GM12878 (cell line): ENCODE data around the gene HSD17B12. TPM values are rescaled to one million over a fixed set of nuclear protein-coding genes. Genes with fewer than 3 reads are reported as not detected.

Experiments
- ATAC-seq: fragments of 200-7000 bp; cut with Tn5 transposase; 3 replicates; pipeline ENCODE4 v1.9.1; 2020; ENCODE audit warnings: mild to moderate bottlenecking, moderate library complexity
- BruUV-seq: library from RNA; stranded (reverse); fragments of 400-500 nt; replicated peaks from 2 replicates; lab custom pipeline; 2021; lab: Mats Ljungman, UMichigan
- CTCF ChIA-PET: fragments of 300-600 bp; sonication (Branson Sonifier 250); formaldehyde crosslinking; extraction: SDS; loops from one replicate; lab custom pipeline; 2021; ENCODE audit warnings: inconsistent platforms; lab: Yijun Ruan, JAX
- POLR2A ChIA-PET: fragments of 350-600 bp; formaldehyde crosslinking; extraction: SDS; loops from one replicate; lab custom pipeline; 2021; ENCODE audit warnings: inconsistent platforms; lab: Charles Lee
- RAD21 ChIA-PET: fragments of 300-600 bp; sonication (Branson Sonifier 250); formaldehyde crosslinking; loops from one replicate; lab custom pipeline; 2023; ENCODE audit warnings: antibody characterized with exemption; ENCODE audit not compliant: unreplicated experiment; lab: Charles Lee
- SMC1A ChIA-PET: fragments of 300-600 bp; sonication (Branson Sonifier 250); formaldehyde crosslinking; loops from one replicate; lab custom pipeline; 2023; ENCODE audit not compliant: unreplicated experiment, uncharacterized antibody; lab: Charles Lee
- DNase-seq: peaks from one replicate; pipeline ENCODE4 v3.0.0-alpha.2; 2011; ENCODE audit warnings: low read depth, low spot score
- FAIRE-seq: peaks from 3 replicates; lab custom pipeline; 2011; peaks lifted over from hg19 to GRCh38; lab: Jason Lieb, UNC
- H2AFZ ChIP-seq: 2 replicates; pipeline ENCODE4 v1.6.0; 2011; ENCODE audit warnings: low read depth, low read length, control low read depth; ENCODE audit not compliant: control insufficient read depth
- H3K27ac ChIP-seq: 2 replicates; pipeline ENCODE4 v1.5.1; 2011; ENCODE audit warnings: control low read depth; ENCODE audit not compliant: control insufficient read depth, insufficient read depth
- H3K27me3 ChIP-seq, 2 experiments: replicated peaks in 1 of 2; 2 replicates each; pipeline versions ENCODE4 v1.6.0 to v1.6.1; 2011; ENCODE audit warnings: low read length in 1 of 2; ENCODE audit not compliant: control insufficient read depth in 2 of 2, insufficient read depth in 2 of 2
- H3K36me3 ChIP-seq, 2 experiments: 2 replicates each; pipeline ENCODE4 v1.5.1; 2011; ENCODE audit warnings: low read length in 1 of 2; ENCODE audit not compliant: control insufficient read depth in 2 of 2, insufficient read depth in 2 of 2
- H3K4me1 ChIP-seq: 2 replicates; pipeline ENCODE4 v1.6.1; 2011; ENCODE audit warnings: mild to moderate bottlenecking, low read length, moderate library complexity, mixed read lengths; ENCODE audit not compliant: control insufficient read depth, insufficient read depth
- H3K4me2 ChIP-seq: 2 replicates; pipeline ENCODE4 v1.6.0; 2011; ENCODE audit warnings: control low read depth; ENCODE audit not compliant: control insufficient read depth, insufficient read depth
- H3K4me3 ChIP-seq: fragments of 200-600 bp; sonication (generic); 2 replicates; pipeline ENCODE4 v1.5.1; 2016
- H3K79me2 ChIP-seq: 2 replicates; pipeline ENCODE4 v1.6.0; 2011; ENCODE audit warnings: low read length; ENCODE audit not compliant: control insufficient read depth, insufficient read depth
- H3K9ac ChIP-seq: 2 replicates; pipeline ENCODE4 v1.8.0; 2011; ENCODE audit warnings: low read length, control low read depth, mixed read lengths; ENCODE audit not compliant: control insufficient read depth, insufficient read depth
- H3K9me3 ChIP-seq: replicated peaks from 3 replicates; pipeline ENCODE4 v1.5.1; 2011; ENCODE audit warnings: mild to moderate bottlenecking, low read length; ENCODE audit not compliant: control insufficient read depth, insufficient read depth
- H4K20me1 ChIP-seq: 2 replicates; pipeline ENCODE4 v1.6.0; 2011; ENCODE audit not compliant: control insufficient read depth, insufficient read depth
- CHD4 ChIP-seq: fragments of 200-600 bp; sonication (generic); IDR thresholded peaks from 2 replicates; pipeline ENCODE4 v1.6.1; 2016; ENCODE audit warnings: mild to moderate bottlenecking
- FOXM1 ChIP-seq: IDR thresholded peaks from 2 replicates; pipeline ENCODE4 v1.6.1; 2012; ENCODE audit warnings: low read depth, mild to moderate bottlenecking, inconsistent platforms, low read length, moderate library complexity
- NR2C2 ChIP-seq: IDR thresholded peaks from 2 replicates; pipeline ENCODE4 v1.6.1; 2011; ENCODE audit warnings: borderline replicate concordance, low read depth; ENCODE audit not compliant: control insufficient read depth, insufficient read length
- STAT3 ChIP-seq: IDR thresholded peaks from 2 replicates; pipeline ENCODE4 v1.6.1; 2011; ENCODE audit warnings: low read depth, low read length, improper control_type of control experiment
- ZBED1 ChIP-seq: IDR thresholded peaks from 2 replicates; pipeline ENCODE4 v1.6.1; 2016; ENCODE audit warnings: borderline replicate concordance
- WGBS: methylation state at CpG from one replicate; pipeline ENCODE4 v1.1.6; 2016; ENCODE audit warnings: low lambda C conversion rate; ENCODE audit not compliant: insufficient replicate concordance, insufficient coverage; ENCODE audit errors: missing lambda C conversion rate; 5-methylcytosine and 5-hydroxymethylcytosine counted together
- in situ Hi-C: fragments of 300-500 bp; cut with MboI; formaldehyde crosslinking; loops from 9 replicates; pipeline ENCODE4 v1.14.3; 2018; ENCODE audit warnings: mixed read lengths
- intact Hi-C: fragments of 100-400 bp; cut with micrococcal nuclease; formaldehyde crosslinking; loops from one replicate; pipeline ENCODE4 v1.14.2; 2022; ENCODE audit not compliant: unreplicated experiment
- polyA plus RNA-seq, 11 experiments: library from polyadenylated mRNA; depleted of rRNA in 4 of 11; unstranded in 6 of 11; stranded (reverse) in 5 of 11; fragments of >200 nt; fragmentation: Nextera tagmentation in 4 of 11; fragmentation: Illumina TruSeq in 1 of 11; extraction: Ambion mirVana in 4 of 11; extraction: Trizol in 1 of 11; gene quantifications; 1 replicate in 1 of 11; 2 replicates in 10 of 11; pipeline versions ENCODE4 v1.2.1 to v1.2.3, GENCODE V29; 2011 to 2016; ENCODE audit warnings: inconsistent platforms in 2 of 11, missing spikeins in 2 of 11, low read depth in 1 of 11
- total RNA-seq, 4 experiments: library from RNA; depleted of rRNA in 3 of 4; stranded (reverse); fragments of >200 nt in 3 of 4; fragmentation: Illumina TruSeq in 1 of 4; extraction: Trizol in 1 of 4; gene quantifications; 2 replicates each; pipeline versions ENCODE4 v1.2.1 to v1.2.3, GENCODE V29; 2013 to 2021
- TF ChIP-seq, protein P1 (sequence below): IDR thresholded peaks from 2 replicates; pipeline ENCODE4 v1.6.1; 2012; ENCODE audit warnings: mild to moderate bottlenecking, low read depth, low read length

Gene HSD17B12
- total and polyA plus RNA-seq, 10 of the 15 experiments (the other 5 are each of a cell fraction or from before 2014, with no cell fraction given) = 23.6 to 88.0 (median 64.7) TPM

DNA sequence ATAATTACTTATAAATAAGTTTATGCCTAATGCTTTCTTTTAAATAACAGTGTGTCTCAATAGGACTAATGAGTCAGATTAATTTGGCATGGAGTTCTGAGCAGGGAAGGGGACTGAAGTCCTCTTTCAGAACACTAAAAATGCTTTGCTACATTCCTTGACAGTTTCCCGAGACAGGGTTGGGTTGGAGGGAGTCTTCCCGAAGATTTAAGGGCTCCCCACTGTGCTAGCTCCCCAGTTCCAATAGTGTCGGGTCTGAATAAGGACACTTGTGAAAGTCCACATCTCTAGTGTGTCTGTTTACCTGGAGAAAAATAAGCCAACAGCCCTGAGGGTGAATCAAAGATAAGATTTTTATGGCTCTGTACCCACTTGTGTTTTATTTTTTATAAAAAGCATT, 41.8 kb upstream of the HSD17B12 start (continued):
- TF ChIP-seq, protein P1, sequence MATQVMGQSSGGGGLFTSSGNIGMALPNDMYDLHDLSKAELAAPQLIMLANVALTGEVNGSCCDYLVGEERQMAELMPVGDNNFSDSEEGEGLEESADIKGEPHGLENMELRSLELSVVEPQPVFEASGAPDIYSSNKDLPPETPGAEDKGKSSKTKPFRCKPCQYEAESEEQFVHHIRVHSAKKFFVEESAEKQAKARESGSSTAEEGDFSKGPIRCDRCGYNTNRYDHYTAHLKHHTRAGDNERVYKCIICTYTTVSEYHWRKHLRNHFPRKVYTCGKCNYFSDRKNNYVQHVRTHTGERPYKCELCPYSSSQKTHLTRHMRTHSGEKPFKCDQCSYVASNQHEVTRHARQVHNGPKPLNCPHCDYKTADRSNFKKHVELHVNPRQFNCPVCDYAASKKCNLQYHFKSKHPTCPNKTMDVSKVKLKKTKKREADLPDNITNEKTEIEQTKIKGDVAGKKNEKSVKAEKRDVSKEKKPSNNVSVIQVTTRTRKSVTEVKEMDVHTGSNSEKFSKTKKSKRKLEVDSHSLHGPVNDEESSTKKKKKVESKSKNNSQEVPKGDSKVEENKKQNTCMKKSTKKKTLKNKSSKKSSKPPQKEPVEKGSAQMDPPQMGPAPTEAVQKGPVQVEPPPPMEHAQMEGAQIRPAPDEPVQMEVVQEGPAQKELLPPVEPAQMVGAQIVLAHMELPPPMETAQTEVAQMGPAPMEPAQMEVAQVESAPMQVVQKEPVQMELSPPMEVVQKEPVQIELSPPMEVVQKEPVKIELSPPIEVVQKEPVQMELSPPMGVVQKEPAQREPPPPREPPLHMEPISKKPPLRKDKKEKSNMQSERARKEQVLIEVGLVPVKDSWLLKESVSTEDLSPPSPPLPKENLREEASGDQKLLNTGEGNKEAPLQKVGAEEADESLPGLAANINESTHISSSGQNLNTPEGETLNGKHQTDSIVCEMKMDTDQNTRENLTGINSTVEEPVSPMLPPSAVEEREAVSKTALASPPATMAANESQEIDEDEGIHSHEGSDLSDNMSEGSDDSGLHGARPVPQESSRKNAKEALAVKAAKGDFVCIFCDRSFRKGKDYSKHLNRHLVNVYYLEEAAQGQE = no peak
- TF ChIP-seq FOXM1 (no peak), ZBED1 (no peak)
- TF ChIP-seq, all 136 proteins: peak for 0

DNA sequence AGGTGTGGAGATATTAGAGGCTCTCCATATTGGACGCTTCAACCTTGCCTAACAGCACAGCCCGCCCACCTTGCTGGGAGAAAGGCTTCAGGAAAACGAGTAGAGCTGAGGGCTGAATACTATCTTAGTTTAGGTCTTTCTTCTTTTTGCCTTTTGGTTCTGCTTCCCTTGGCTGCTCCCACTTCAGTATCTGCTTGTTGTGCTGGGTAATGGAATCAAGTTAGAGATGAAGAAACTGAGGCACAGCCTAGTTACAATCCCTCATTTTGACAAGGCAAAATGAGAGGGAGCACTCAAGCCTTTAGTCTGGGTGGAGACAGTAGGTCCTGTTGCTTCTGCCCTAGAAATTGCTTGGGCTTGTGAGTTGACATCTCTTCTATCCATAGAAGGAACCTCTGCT, 41.3 kb upstream of the HSD17B12 start:
- no peak overlapping the region for H2AFZ ChIP-seq
- no peak overlapping the region for H3K9ac ChIP-seq
- in situ Hi-C loops = no loop called here
- no peak for ATAC-seq
- TF ChIP-seq NR2C2 (no peak), CHD4 (no peak), STAT3 (no peak)
- TF ChIP-seq, all 136 proteins: peak for 0
- SMC1A ChIA-PET = no interaction called here
- BruUV-seq = no TSS peak
- H3K4me1 ChIP-seq = no peaks in the 10 kb centered on the region
- DNase-seq = no peak
- H3K36me3 ChIP-seq = no peaks in the 10 kb centered on the region
- H3K79me2 ChIP-seq = peaks cover 1% of the 10 kb centered on the region
- H3K4me2 ChIP-seq = no peak overlapping the region
- H3K4me3 ChIP-seq = no peak overlapping the region
- intact Hi-C loops = no loop called here
- 0 out of 4 replicates have a peak, but pooled peaks cover 0 to 2% of the 10 kb centered on the region in 2 experiments for H3K27me3 ChIP-seq
- no peak for FAIRE-seq
- 20% methylated on average over 3 of the region's 3 CpGs for WGBS
- POLR2A ChIA-PET = no interaction called here
- no peak overlapping the region for H3K27ac ChIP-seq
- CTCF ChIA-PET = no interaction called here
- no peaks in the 10 kb centered on the region for H4K20me1 ChIP-seq
- RAD21 ChIA-PET = no interaction called here
- no peaks in the 10 kb centered on the region; the same call in 2 of the 3 replicates for H3K9me3 ChIP-seq
